NT2/D1 (cell line): ENCODE results near the gene POLR2I.

Source experiments
- YY1 ChIP-seq: IDR thresholded peaks from 2 replicates; pipeline ENCODE4 v1.6.1; 2011; ENCODE audit not compliant: insufficient read length, insufficient read depth
- ZNF274 ChIP-seq: IDR thresholded peaks from 2 replicates; pipeline ENCODE4 v1.6.1; 2011; ENCODE audit warnings: mild to moderate bottlenecking, low read depth, low read length

DNA sequence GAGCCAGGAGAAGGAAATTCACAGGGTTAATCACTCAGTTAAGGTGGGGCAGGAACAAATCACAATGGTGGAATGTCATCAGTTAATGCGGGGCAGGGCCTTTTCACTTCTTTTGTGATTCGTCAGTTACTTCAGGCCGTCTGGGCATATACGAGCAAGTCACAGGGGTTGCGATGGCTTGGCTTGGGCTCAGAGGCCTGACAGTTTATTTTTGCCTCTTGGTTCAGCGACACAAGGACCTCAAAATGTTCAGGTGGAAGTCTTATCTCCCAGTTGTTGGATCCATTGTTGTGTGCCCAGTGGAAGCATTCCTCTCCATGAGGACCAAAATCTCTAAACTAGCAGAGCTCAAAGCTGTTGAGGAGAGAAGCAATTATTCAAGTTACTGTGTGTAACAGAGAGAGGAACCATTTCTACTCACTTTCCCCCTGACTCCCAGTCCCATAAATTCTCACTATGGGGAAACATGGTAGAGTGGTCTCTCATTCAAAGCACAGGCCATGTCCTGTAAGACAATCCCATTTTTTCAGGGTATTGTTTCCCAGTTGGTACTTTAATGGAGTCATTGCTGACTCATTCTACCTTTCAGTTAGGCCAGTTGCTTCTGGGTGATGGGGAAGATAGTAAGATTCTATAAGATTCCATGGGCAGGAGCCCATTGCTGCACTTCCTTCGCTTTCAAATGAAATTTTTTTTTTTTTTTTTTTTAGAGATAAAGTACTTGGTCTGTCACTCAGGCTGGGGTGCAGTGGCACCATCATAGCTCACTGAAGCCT, 46.3 kb upstream of the POLR2I start:
- TF ChIP-seq ZNF274 (no peak), YY1 (no peak)
